Pons (tissue), 1 donor: ENCODE results near the gene TMOD3.

Experiments used
- DNase-seq: peaks from one replicate; pipeline ENCODE4 v3.0.0-alpha.2; 2016; ENCODE audit warnings: low spot score

Gene TMOD3

GRCh38 chr15:51908316-51908715, 78.9 kb downstream of the TMOD3 start:
- DNase-seq: no peak

DNA sequence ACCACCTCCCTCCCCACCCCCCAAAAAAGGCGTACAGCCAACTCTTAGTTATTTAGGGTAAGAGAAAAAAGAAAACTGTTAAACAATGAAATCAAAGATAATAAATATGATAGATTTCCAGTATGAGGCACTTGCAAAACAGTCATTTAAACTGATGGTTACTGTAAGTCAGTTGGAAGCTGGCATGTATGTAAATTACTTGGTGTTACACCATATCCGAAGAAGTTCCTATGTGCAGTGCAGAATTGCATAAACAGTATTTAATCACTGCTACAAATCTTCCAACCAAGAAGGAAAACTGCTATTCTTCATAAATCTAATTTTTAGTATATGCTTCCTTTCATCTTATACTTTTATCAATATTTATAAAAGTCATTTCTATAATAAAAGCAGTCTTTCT, 80.1 kb downstream of the TMOD3 start:
- DNase-seq: no peak

GRCh38 chr15:51912528-51912927, 83.1 kb downstream of the TMOD3 start:
- no peak for DNase-seq

- no peak for DNase-seq
Measured at GRCh38 chr15:51917493-51917892, 88.0 kb downstream of the TMOD3 start.

- peak; percentile 15 for DNase-seq
Measured at GRCh38 chr15:51924156-51925068, 95.0 kb downstream of the TMOD3 start.

GRCh38 chr15:51926809-51927208, 97.4 kb downstream of the TMOD3 start:
- DNase-seq: no peak

- no peak for DNase-seq
Measured at GRCh38 chr15:51931016-51931415, 101.6 kb downstream of the TMOD3 start.

- DNase-seq: no peak
Measured at GRCh38 chr15:51931638-51932037, 102.2 kb downstream of the TMOD3 start.

- no peak for DNase-seq
Measured at GRCh38 chr15:51932161-51932560, 102.7 kb downstream of the TMOD3 start.

DNA sequence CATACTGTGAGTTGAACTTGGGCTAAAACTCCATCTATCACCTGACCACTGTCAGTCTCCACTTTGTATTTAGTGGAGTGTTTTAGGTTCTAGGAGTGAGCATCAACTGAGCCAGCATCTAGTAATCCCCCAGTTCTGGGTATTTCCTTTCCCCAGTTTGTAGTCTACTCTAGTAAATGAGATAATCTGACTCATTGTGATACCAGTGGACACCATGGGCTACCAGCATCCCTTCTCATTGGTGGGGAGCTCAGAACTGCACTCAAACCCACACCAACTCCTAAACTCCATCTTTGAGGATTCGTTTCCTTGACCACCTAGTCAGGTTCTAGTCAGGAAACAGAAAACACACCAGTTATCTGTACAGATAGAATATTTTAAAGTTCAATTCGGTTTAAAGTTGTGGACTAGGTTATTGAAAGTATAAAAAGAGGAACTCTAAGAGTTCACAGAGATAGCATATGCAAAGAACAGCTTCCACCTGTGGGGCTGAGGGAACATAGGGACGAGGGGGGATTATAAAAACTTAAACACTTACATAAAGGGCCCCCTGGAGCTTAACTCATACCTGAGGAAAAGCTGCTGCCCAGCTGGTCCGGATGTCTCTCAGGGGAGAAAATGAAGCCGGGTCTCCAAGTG, 106.1 kb downstream of the TMOD3 start:
- no peak for DNase-seq

- no peak for DNase-seq
Measured at GRCh38 chr15:51936105-51936478, 106.6 kb downstream of the TMOD3 start.

DNA sequence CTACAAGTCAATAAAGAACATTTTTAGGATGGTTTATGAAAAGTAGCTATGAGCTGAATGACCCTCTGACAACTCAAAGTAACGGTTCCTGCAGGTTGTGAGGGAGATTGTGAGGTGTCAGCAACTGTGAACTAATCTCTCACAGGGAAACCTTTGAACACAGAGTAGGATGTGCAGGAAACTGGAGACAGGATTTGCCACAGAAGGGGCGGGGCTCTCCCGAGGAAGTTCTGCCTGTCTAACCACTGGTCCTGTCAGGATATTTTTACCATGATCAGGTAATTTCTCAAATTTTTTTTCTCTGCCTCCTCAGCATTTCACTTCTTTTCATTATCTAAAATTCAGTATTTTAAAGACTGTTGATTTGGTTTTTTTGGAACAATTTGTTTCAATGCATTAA, 108.8 kb downstream of the TMOD3 start:
- no peak for DNase-seq

- DNase-seq: no peak
Measured at GRCh38 chr15:51939216-51939615, 109.8 kb downstream of the TMOD3 start.

DNA sequence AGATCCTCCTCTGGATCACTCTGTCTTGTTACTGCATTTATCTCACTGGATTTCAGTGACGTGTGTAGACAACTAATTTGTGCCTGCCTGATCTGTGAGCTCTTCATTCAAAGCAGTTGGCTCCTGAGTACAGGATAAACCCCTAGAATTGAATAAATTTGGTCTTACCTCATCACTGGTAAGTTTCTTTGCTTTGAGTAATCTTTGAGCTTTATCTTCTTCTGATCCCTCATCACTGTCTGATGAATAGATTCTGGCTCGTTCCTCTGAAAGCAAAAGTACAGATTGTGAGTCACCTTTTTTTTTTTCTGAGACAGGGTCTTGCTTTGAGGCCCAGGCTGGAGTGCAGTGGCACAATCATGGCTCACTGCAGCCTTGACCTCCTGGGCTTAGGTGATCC, 117.7 kb downstream of the TMOD3 start:
- DNase-seq: no peak

GRCh38 chr15:51952805-51953204, 123.4 kb downstream of the TMOD3 start:
- no peak for DNase-seq

DNA sequence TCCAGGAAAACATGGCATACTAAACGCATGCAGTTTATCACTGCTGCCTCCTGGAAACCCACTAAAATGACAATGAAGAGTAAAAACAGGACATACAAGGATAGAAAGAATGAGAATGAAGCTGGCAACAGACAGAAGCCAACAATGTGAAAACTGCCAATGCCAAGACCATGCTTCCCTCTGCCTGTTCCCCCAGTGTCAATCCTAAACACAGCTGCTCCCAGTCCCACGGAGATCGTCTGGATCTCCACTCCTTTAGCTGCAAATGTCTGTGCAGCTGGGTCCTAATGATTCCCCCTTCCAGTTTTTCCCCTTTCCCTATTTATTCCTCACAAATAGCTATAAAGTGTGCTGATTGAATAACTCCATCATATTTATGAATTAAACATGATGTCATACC, 126.1 kb downstream of the TMOD3 start:
- DNase-seq: no peak
